ENCODE results near the gene WNT16. TPM values are rescaled to one million over a fixed set of nuclear protein-coding genes. Genes with fewer than 3 reads are reported as not detected.

The WNT16 gene
- total RNA-seq, 1 experiment from 2014 or later, result not detected

- TF ChIP-seq CTCF (conservative IDR thresholded peaks at IDR 0.05; ENCODE audit: low read depth, low read length) (no peak), EZH2phosphoT487 (IDR thresholded peaks at IDR 0.05; ENCODE audit: borderline replicate concordance, low read length) (no peak), EZH2 (IDR thresholded peaks at IDR 0.05; ENCODE audit: low read length, unreplicated experiment) (no peak)
- intact Hi-C loops (cut with micrococcal nuclease), result no loop called here
These were observed 61.3 kb downstream of the WNT16 start for GRCh38 chr7:121390109-121390508.

GRCh38 chr7:121390617-121391016 is 61.8 kb downstream of the WNT16 start:
- no peak overlapping the region for H2AFZ ChIP-seq (ENCODE audit: low read length)
- H3K27me3 ChIP-seq (ENCODE audit: low read length), result no peaks in the 10 kb centered on the region
- H4K20me1 ChIP-seq (ENCODE audit: low read length), result 0 out of 2 replicates have a peak, but pooled peaks cover 12% of the 10 kb centered on the region
- H3K4me3 ChIP-seq (ENCODE audit: low read length), result no peak overlapping the region
- no peak for ATAC-seq
- peaks cover 7% of the 10 kb centered on the region; the same call in 1 of the 2 replicates for H3K36me3 ChIP-seq (ENCODE audit: low read depth, low read length)
- H3F3A ChIP-seq (ENCODE audit: low read length, unreplicated experiment), result no peaks in the 10 kb centered on the region
- ChIA-PET POLR2A (ENCODE audit: unreplicated experiment) (no interaction called here), CTCF (no interaction called here)
- no peak overlapping the region for H3K9ac ChIP-seq (ENCODE audit: low read length)
- peaks cover 99% of the 10 kb centered on the region for H3K79me2 ChIP-seq (ENCODE audit: low read length)
- H3K27ac ChIP-seq (ENCODE audit: low read length), result no peak overlapping the region
- TF ChIP-seq CTCF (conservative IDR thresholded peaks at IDR 0.05; ENCODE audit: low read depth, low read length) (no peak), EZH2 (IDR thresholded peaks at IDR 0.05; ENCODE audit: low read length, unreplicated experiment) (no peak), EZH2phosphoT487 (IDR thresholded peaks at IDR 0.05; ENCODE audit: borderline replicate concordance, low read length) (no peak)
- peaks cover 16% of the 10 kb centered on the region for H3K4me1 ChIP-seq (ENCODE audit: insufficient read depth, low read length)
- H3K9me2 ChIP-seq (replicated peaks; ENCODE audit: low read length), result no peaks in the 10 kb centered on the region
- no peak for DNase-seq
- no peak overlapping the region for H3K4me2 ChIP-seq (ENCODE audit: low read length)
- no peaks in the 10 kb centered on the region for H3K9me3 ChIP-seq (ENCODE audit: low read length)
- BruUV-seq (replicated peaks), result no TSS peak
- intact Hi-C loops (cut with micrococcal nuclease), result no loop called here

More at GRCh38 chr7:121390109-121390508, 61.3 kb downstream of the WNT16 start:
- no peaks in the 10 kb centered on the region for H3F3A ChIP-seq (ENCODE audit: low read length, unreplicated experiment)
- H3K27ac ChIP-seq (ENCODE audit: low read length), result no peak overlapping the region
- H2AFZ ChIP-seq (ENCODE audit: low read length), result no peak overlapping the region
- peaks cover 98% of the 10 kb centered on the region for H3K79me2 ChIP-seq (ENCODE audit: low read length)
- no peak overlapping the region for H3K4me2 ChIP-seq (ENCODE audit: low read length)
- H3K36me3 ChIP-seq (ENCODE audit: low read depth, low read length), result peaks cover 7% of the 10 kb centered on the region; the same call in 1 of the 2 replicates
- H4K20me1 ChIP-seq (ENCODE audit: low read length), result 0 out of 2 replicates have a peak, but pooled peaks cover 12% of the 10 kb centered on the region
- peaks cover 20% of the 10 kb centered on the region for H3K4me1 ChIP-seq (ENCODE audit: insufficient read depth, low read length)
- DNase-seq (no peak), ATAC-seq (no peak)
- no peak overlapping the region for H3K4me3 ChIP-seq (ENCODE audit: low read length)
- ChIA-PET POLR2A (ENCODE audit: unreplicated experiment) (no interaction called here), CTCF (no interaction called here)
- no peaks in the 10 kb centered on the region for H3K9me3 ChIP-seq (ENCODE audit: low read length)
- no TSS peak for BruUV-seq (replicated peaks)
- no peaks in the 10 kb centered on the region for H3K9me2 ChIP-seq (replicated peaks; ENCODE audit: low read length)
- H3K27me3 ChIP-seq (ENCODE audit: low read length), result no peaks in the 10 kb centered on the region
- H3K9ac ChIP-seq (ENCODE audit: low read length), result no peak overlapping the region

Other genes with a start within 250 kb of the WNT16 start
- 37.7 and 37.9 TPM in 2 replicates for gene FAM3C, start 67.3 kb downstream of the WNT16 start, total RNA-seq (2014; rRNA removed)

Data from PC-3 (cell line).